H1 (cell line): Measurements from ENCODE around the gene GP9. TPM values are rescaled to one million over a fixed set of nuclear protein-coding genes. Genes with fewer than 3 reads are reported as not detected.
"Not testable (repeated sequence)": the region's sequence is repeated elsewhere in the genome, so short reads cannot be mapped to it uniquely, and the experiment has no call there.

Experiments used
- CTCF ChIA-PET: fragments of 300-600 bp; sonication (Branson Sonifier 250); formaldehyde crosslinking; loops from one replicate; lab custom pipeline; 2021; ENCODE audit not compliant: partially characterized antibody; lab: Charles Lee
- POLR2A ChIA-PET: fragments of 300-600 bp; sonication (Branson Sonifier 250); formaldehyde crosslinking; loops from one replicate; lab custom pipeline; 2021; ENCODE audit warnings: inconsistent platforms; ENCODE audit not compliant: partially characterized antibody; lab: Charles Lee
- DNase-seq, 2 experiments: peaks; one replicate each; pipeline versions ENCODE4 v3.0.0 to v3.0.0-alpha.2; 2010 to 2022; ENCODE audit warnings: low spot score in 2 of 2, low read depth in 1 of 2, mixed read lengths in 1 of 2
- FAIRE-seq: peaks from 2 replicates; lab custom pipeline; 2011; peaks lifted over from hg19 to GRCh38; lab: Jason Lieb, UNC
- H2AFZ ChIP-seq: 2 replicates; pipeline ENCODE4 v1.8.1; 2012; ENCODE audit warnings: low read length, inconsistent platforms
- H2AK5ac ChIP-seq: 2 replicates; pipeline ENCODE4 v1.6.1; 2013; ENCODE audit warnings: low read depth, low read length
- H2BK120ac ChIP-seq: replicated peaks from 2 replicates; pipeline ENCODE3; 2013; ENCODE audit warnings: low read depth, low read length, inconsistent platforms
- H2BK12ac ChIP-seq: 2 replicates; pipeline ENCODE4 v1.6.1; 2013; ENCODE audit warnings: low read depth, low read length
- H2BK15ac ChIP-seq: 2 replicates; pipeline ENCODE4 v1.6.1; 2013; ENCODE audit warnings: low read length
- H2BK20ac ChIP-seq: 2 replicates; pipeline ENCODE4 v1.6.1; 2013; ENCODE audit warnings: low read length
- H2BK5ac ChIP-seq: 2 replicates; pipeline ENCODE4 v1.6.1; 2013; ENCODE audit warnings: low read depth, low read length
- H3K14ac ChIP-seq: 2 replicates; pipeline ENCODE4 v1.6.1; 2013; ENCODE audit warnings: inconsistent platforms; ENCODE audit not compliant: insufficient read length
- H3K18ac ChIP-seq: 2 replicates; pipeline ENCODE4 v1.6.1; 2013; ENCODE audit warnings: low read length; ENCODE audit errors: extremely low read depth
- H3K23ac ChIP-seq: 2 replicates; pipeline ENCODE4 v1.6.1; 2013; ENCODE audit warnings: inconsistent platforms; ENCODE audit not compliant: insufficient read length
- H3K23me2 ChIP-seq: 2 replicates; pipeline ENCODE4 v1.6.1; 2013; ENCODE audit warnings: low read depth, low read length
- H3K27ac ChIP-seq: 2 replicates; pipeline ENCODE4 v1.6.1; 2011; ENCODE audit warnings: low read depth, low read length, inconsistent platforms
- H3K27me3 ChIP-seq, 4 experiments: replicated peaks in 1 of 4; 1 replicate in 1 of 4; 2 replicates in 3 of 4; pipeline versions ENCODE4 v1.6.1 to v1.8.1; 2011 to 2013; ENCODE audit warnings: low read length in 3 of 4, mild to moderate bottlenecking in 3 of 4, inconsistent platforms in 2 of 4, mixed read lengths in 2 of 4, moderate library complexity in 1 of 4; ENCODE audit not compliant: control insufficient read depth in 3 of 4, insufficient read depth in 3 of 4; ENCODE audit errors: extremely low read depth in 1 of 4
- H3K36me3 ChIP-seq, 4 experiments: 2 replicates each; pipeline versions ENCODE4 v1.6.1 to v1.8.1; 2011 to 2013; ENCODE audit warnings: mild to moderate bottlenecking in 4 of 4, low read length in 3 of 4, moderate library complexity in 2 of 4, control low read depth in 1 of 4, inconsistent platforms in 1 of 4; ENCODE audit not compliant: insufficient read depth in 4 of 4, control insufficient read depth in 2 of 4
- H3K4ac ChIP-seq: replicated peaks from 2 replicates; pipeline ENCODE3; 2013; ENCODE audit warnings: low read length, low read depth, mixed read lengths, inconsistent platforms; ENCODE audit not compliant: insufficient read length
- H3K4me1 ChIP-seq, 4 experiments: replicated peaks in 1 of 4; 1 replicate in 1 of 4; 2 replicates in 3 of 4; pipeline versions ENCODE4 v1.6.1 to v1.8.1; 2011 to 2013; ENCODE audit warnings: low read length in 3 of 4, inconsistent platforms in 2 of 4, mixed read lengths in 1 of 4; ENCODE audit not compliant: insufficient read depth in 4 of 4, control insufficient read depth in 3 of 4
- H3K4me2 ChIP-seq, 2 experiments: 2 replicates each; pipeline versions ENCODE4 v1.6.1 to v1.8.1; 2011 to 2013; ENCODE audit warnings: low read depth in 2 of 2, low read length in 2 of 2, control low read depth in 1 of 2, inconsistent platforms in 1 of 2, mild to moderate bottlenecking in 1 of 2; ENCODE audit not compliant: insufficient read depth in 1 of 2
- H3K4me3 ChIP-seq, 4 experiments: fragments of 200-600, 300-600 bp in 1 of 4; sonication (generic), shearing (Covaris generic), sonication (Bioruptor Twin) in 1 of 4; 2 replicates each; pipeline versions ENCODE4 v1.5.1 to v1.8.1; 2011 to 2016; ENCODE audit warnings: low read length in 4 of 4, low read depth in 3 of 4, control low read depth in 2 of 4, inconsistent platforms in 2 of 4, mild to moderate bottlenecking in 2 of 4, mixed read lengths in 1 of 4, moderate library complexity in 1 of 4; ENCODE audit not compliant: insufficient read depth in 2 of 4; ENCODE audit errors: extremely low read depth in 1 of 4
- H3K56ac ChIP-seq: replicated peaks from 2 replicates; pipeline ENCODE3; 2013; ENCODE audit warnings: low read depth, mild to moderate bottlenecking, mixed read lengths, low read length, inconsistent platforms; ENCODE audit not compliant: insufficient read length
- H3K79me1 ChIP-seq: 2 replicates; pipeline ENCODE4 v1.6.1; 2013; ENCODE audit warnings: low read depth, low read length, control low read depth
- H3K79me2 ChIP-seq, 2 experiments: 2 replicates each; pipeline versions ENCODE4 v1.6.1 to v1.8.1; 2012 to 2013; ENCODE audit warnings: low read length in 2 of 2, mild to moderate bottlenecking in 2 of 2, inconsistent platforms in 1 of 2; ENCODE audit not compliant: insufficient read depth in 2 of 2, control insufficient read depth in 1 of 2
- H3K9ac ChIP-seq, 4 experiments: replicated peaks in 1 of 4; 1 replicate in 1 of 4; 2 replicates in 3 of 4; pipeline versions ENCODE4 v1.6.1 to v1.8.1; 2011 to 2013; ENCODE audit warnings: low read depth in 3 of 4, low read length in 3 of 4, control low read depth in 2 of 4, mild to moderate bottlenecking in 2 of 4, moderate library complexity in 2 of 4, inconsistent platforms in 1 of 4; ENCODE audit errors: extremely low read depth in 1 of 4
- H3K9me3 ChIP-seq, 2 experiments: 2 replicates each; pipeline versions ENCODE4 v1.6.1 to v1.8.1; 2012 to 2013; ENCODE audit warnings: mild to moderate bottlenecking in 2 of 2, moderate library complexity in 2 of 2, control low read depth in 1 of 2, inconsistent platforms in 1 of 2, low read depth in 1 of 2, low read length in 1 of 2, mixed read lengths in 1 of 2; ENCODE audit not compliant: insufficient read depth in 2 of 2
- H4K20me1 ChIP-seq, 2 experiments: replicated peaks in 1 of 2; 2 replicates each; pipeline versions ENCODE3 to v1.8.1; 2011 to 2013; ENCODE audit warnings: inconsistent platforms in 2 of 2, low read length in 2 of 2, mild to moderate bottlenecking in 1 of 2; ENCODE audit not compliant: insufficient read depth in 2 of 2, control insufficient read depth in 1 of 2
- H4K5ac ChIP-seq: 2 replicates; pipeline ENCODE4 v1.6.1; 2013; ENCODE audit warnings: low read length, low read depth, mixed read lengths, inconsistent platforms; ENCODE audit not compliant: insufficient read length
- H4K8ac ChIP-seq: 2 replicates; pipeline ENCODE4 v1.8.0; 2013; ENCODE audit warnings: mild to moderate bottlenecking, moderate library complexity, low read length, inconsistent platforms; ENCODE audit not compliant: insufficient read depth; ENCODE audit errors: extremely low read depth
- H4K91ac ChIP-seq: replicated peaks from 2 replicates; pipeline ENCODE3; 2013; ENCODE audit warnings: low read length, mixed read lengths, inconsistent platforms; ENCODE audit not compliant: insufficient read length
- RAD21 ChIP-seq, 2 experiments: IDR thresholded peaks in 1 of 2; conservative IDR thresholded peaks in 1 of 2; 2 replicates each; pipeline ENCODE4 v1.6.1; 2011; ENCODE audit warnings: low read depth in 2 of 2, low read length in 2 of 2, improper control_type of control experiment in 1 of 2, inconsistent platforms in 1 of 2, mild to moderate bottlenecking in 1 of 2, moderate library complexity in 1 of 2
- WGBS, 2 experiments: shearing (Covaris generic) in 1 of 2; methylation state at CpG; one replicate each; pipeline versions ENCODE4 v1.1.6 to v1.1.7; 2013 to 2015; ENCODE audit warnings: low lambda C conversion rate in 2 of 2, mixed read lengths in 2 of 2, inconsistent platforms in 1 of 2, low coverage in 1 of 2, missing lambda C conversion rate in 1 of 2; ENCODE audit not compliant: insufficient replicate concordance in 2 of 2, insufficient coverage in 1 of 2, insufficient read length in 1 of 2; ENCODE audit errors: extremely low coverage in 1 of 2, missing lambda C conversion rate in 1 of 2; 5-methylcytosine and 5-hydroxymethylcytosine counted together
- polyA plus RNA-seq, 7 experiments: library from polyadenylated mRNA; depleted of rRNA in 3 of 7; stranded (reverse) in 5 of 7; unstranded in 2 of 7; fragments of >200 nt in 5 of 7; fragments of 200-250 nt in 2 of 7; gene quantifications; 1 replicate in 5 of 7; 2 replicates in 1 of 7; 4 replicates in 1 of 7; pipeline versions ENCODE4 v1.2.1 to v1.2.3, GENCODE V29; 2011 to 2013; ENCODE audit warnings: missing spikeins in 2 of 7, mixed read lengths in 2 of 7
- total RNA-seq: library from RNA; stranded (reverse); fragmentation: NEBNext Ultra II Directional; extraction: Animal tissue kit (Norgen Biotek cat#: 25700); gene quantifications from 2 replicates; pipeline ENCODE4 v1.2.1, GENCODE V29; 2021

Gene GP9
- total and polyA plus RNA-seq, 2 of the 8 experiments (the other 6 are each of a cell fraction or from before 2014, with no cell fraction given) = not detected

- FAIRE-seq = peak; percentile 99
- ChIA-PET POLR2A (interaction anchor here (1.0 to 1.1 kb wide), 3 partner anchors 8 to 139 kb away, joined by 3 to 4 read pairs (median 3); no protein-coding TSS in a partner anchor), CTCF (interaction anchor here (3.2 to 4.0 kb wide), 2 partner anchors 35 to 117 kb away, joined by 18 to 38 read pairs; no protein-coding TSS in a partner anchor)
- H3K79me1 ChIP-seq, H3K4me2 ChIP-seq, H3K23me2 ChIP-seq, H3K9ac ChIP-seq, H3K18ac ChIP-seq, H4K91ac ChIP-seq, H3K79me2 ChIP-seq, H4K5ac ChIP-seq, H2BK120ac ChIP-seq, H3K4me3 ChIP-seq, H3K14ac ChIP-seq, H2BK15ac ChIP-seq, H3K9me3 ChIP-seq, H3K27ac ChIP-seq, H3K36me3 ChIP-seq, H3K56ac ChIP-seq, H2BK20ac ChIP-seq, H2BK5ac ChIP-seq, H3K4me1 ChIP-seq, H4K20me1 ChIP-seq, H2AFZ ChIP-seq, H3K4ac ChIP-seq, H3K27me3 ChIP-seq, H4K8ac ChIP-seq, H3K23ac ChIP-seq, H2BK12ac ChIP-seq, H2AK5ac ChIP-seq: not testable (repeated sequence)
- peak in 1 of 2 experiments; percentile 63 for DNase-seq
- TF ChIP-seq RAD21 (IDR thresholded peaks at IDR 0.05 in 1 of 2, conservative IDR thresholded peaks at IDR 0.05 in 1 of 2; ENCODE audit: low read depth in 2 of 2, low read length in 2 of 2) = 0 out of 4 replicates have a peak, but pooled peaks of 1 of the 2 experiments have one; percentile 5
- WGBS, 2 experiments = 8% methylated on average over 2 of the region's 9 CpGs; no CpG with 5 or more reads in 1 of the 2 experiments
These were observed 27.3 kb downstream of the GP9 start for GRCh38 chr3:129087904-129088303.

GRCh38 chr3:129088312-129088711 lies 27.7 kb downstream of the GP9 start:
- not testable (repeated sequence) for H3K4me1 ChIP-seq, FAIRE-seq, H3K79me2 ChIP-seq

More at GRCh38 chr3:129088312-129088711, 27.7 kb downstream of the GP9 start:
- H2AFZ ChIP-seq, CTCF ChIA-PET, H3K23ac ChIP-seq, H2AK5ac ChIP-seq, H3K4ac ChIP-seq, H3K9ac ChIP-seq, H3K36me3 ChIP-seq, H4K91ac ChIP-seq, H4K5ac ChIP-seq, H3K4me3 ChIP-seq, H4K20me1 ChIP-seq, H2BK5ac ChIP-seq, H2BK120ac ChIP-seq, H3K79me1 ChIP-seq, H3K9me3 ChIP-seq, H4K8ac ChIP-seq, H3K27me3 ChIP-seq, H3K23me2 ChIP-seq, H3K18ac ChIP-seq, H2BK20ac ChIP-seq, H3K56ac ChIP-seq, H3K14ac ChIP-seq, H2BK12ac ChIP-seq, DNase-seq, POLR2A ChIA-PET, H3K4me2 ChIP-seq, H3K27ac ChIP-seq, H2BK15ac ChIP-seq: not testable (repeated sequence)
- no CpG with 5 or more reads among the region's 6 CpGs for WGBS, 2 experiments
